HepG2 (cell line): ENCODE results near the gene IGSF21. TPM values are rescaled to one million over a fixed set of nuclear protein-coding genes. Genes with fewer than 3 reads are reported as not detected.

Experiments used
- ATAC-seq: fragments of 200-7000 bp; cut with Tn5 transposase; 3 replicates; pipeline ENCODE4 v1.9.1; 2020; ENCODE audit warnings: mild to moderate bottlenecking, moderate library complexity
- BruUV-seq: library from RNA; stranded (reverse); fragments of 400-500 nt; replicated peaks from 2 replicates; lab custom pipeline; 2021; lab: Mats Ljungman, UMichigan
- CTCF ChIA-PET: fragments of 300-600 bp; formaldehyde crosslinking; extraction: SDS; loops from one replicate; lab custom pipeline; 2021; ENCODE audit warnings: low total read pairs, inconsistent platforms, low intra/inter-chr PET ratio; lab: Yijun Ruan, JAX
- POLR2A ChIA-PET: fragments of 350-600 bp; sonication (Branson Sonifier 250); formaldehyde crosslinking; loops from one replicate; lab custom pipeline; 2020; ENCODE audit warnings: antibody characterized with exemption, inconsistent platforms; lab: Yijun Ruan, JAX
- DNase-seq: peaks from one replicate; pipeline ENCODE4 v3.0.0-alpha.2; 2015; ENCODE audit warnings: low spot score
- FAIRE-seq: peaks from 3 replicates; lab custom pipeline; 2011; peaks lifted over from hg19 to GRCh38; lab: Jason Lieb, UNC
- H2AFZ ChIP-seq: one replicate; pipeline ENCODE4 v1.6.1; 2011; ENCODE audit warnings: low read length, inconsistent platforms
- H3K27ac ChIP-seq: fragments of 300-600 bp; 3 replicates; pipeline ENCODE4 v1.8.0; 2011; ENCODE audit warnings: mixed run types, mild to moderate bottlenecking, mixed read lengths, low read length, inconsistent platforms; ENCODE audit not compliant: insufficient read depth; ENCODE audit errors: extremely low read length
- H3K27me3 ChIP-seq, 2 experiments: fragments of 200-600 bp in 1 of 2; 2 replicates in 1 of 2; 3 replicates in 1 of 2; pipeline versions ENCODE4 v1.6.0 to v1.8.0; 2011; ENCODE audit warnings: low read length in 2 of 2, mild to moderate bottlenecking in 2 of 2, moderate library complexity in 2 of 2, inconsistent platforms in 1 of 2; ENCODE audit not compliant: insufficient read depth in 2 of 2, control insufficient read depth in 1 of 2
- H3K36me3 ChIP-seq, 2 experiments: fragments of 200-600 bp in 1 of 2; replicated peaks in 1 of 2; 2 replicates in 1 of 2; 3 replicates in 1 of 2; pipeline versions ENCODE4 v1.5.1 to v1.8.0; 2011; ENCODE audit warnings: low read length in 2 of 2, inconsistent platforms in 1 of 2; ENCODE audit not compliant: insufficient read depth in 2 of 2, control insufficient read depth in 1 of 2
- H3K4me1 ChIP-seq: 2 replicates; pipeline ENCODE4 v1.5.1; 2012; ENCODE audit warnings: low read length, inconsistent platforms; ENCODE audit not compliant: insufficient read depth
- H3K4me2 ChIP-seq: 2 replicates; pipeline ENCODE4 v1.6.0; 2011; ENCODE audit warnings: low read depth, low read length, inconsistent platforms
- H3K4me3 ChIP-seq, 3 experiments: fragments of 200-600 bp in 1 of 3; sonication (generic), shearing (Covaris generic) in 1 of 3; replicated peaks in 1 of 3; 2 replicates each; pipeline ENCODE4 v1.5.1; 2011 to 2016; ENCODE audit warnings: low read length in 3 of 3, inconsistent platforms in 2 of 3, low read depth in 2 of 3, mild to moderate bottlenecking in 2 of 3, control low read depth in 1 of 3, mixed read lengths in 1 of 3; ENCODE audit not compliant: insufficient read depth in 1 of 3
- H3K79me2 ChIP-seq: one replicate; pipeline ENCODE4 v1.6.1; 2011; ENCODE audit warnings: low read length, inconsistent platforms; ENCODE audit not compliant: insufficient read depth
- H3K9ac ChIP-seq: 2 replicates; pipeline ENCODE4 v1.6.0; 2011; ENCODE audit warnings: mild to moderate bottlenecking, low read depth, low read length, inconsistent platforms; ENCODE audit not compliant: insufficient read depth
- H3K9me3 ChIP-seq: 2 replicates; pipeline ENCODE4 v1.5.1; 2012; ENCODE audit warnings: mild to moderate bottlenecking, low read length
- H4K20me1 ChIP-seq: 2 replicates; pipeline ENCODE4 v1.6.0; 2011; ENCODE audit warnings: inconsistent platforms, mild to moderate bottlenecking, low read length, moderate library complexity; ENCODE audit not compliant: insufficient read depth
- ATAD3A ChIP-seq: sonication (generic); formaldehyde crosslinking; IDR thresholded peaks from 2 replicates; pipeline ENCODE4 v1.4.0; 2020; ENCODE audit warnings: missing genetic modification reagents
- MAZ ChIP-seq, 2 experiments: sonication (generic) in 1 of 2; formaldehyde crosslinking in 1 of 2; IDR thresholded peaks; 2 replicates each; pipeline versions ENCODE4 v1.5.0 to v1.6.1; 2012 to 2020; ENCODE audit warnings: low read depth in 2 of 2, mild to moderate bottlenecking in 2 of 2, borderline replicate concordance in 1 of 2, improper control_type of control experiment in 1 of 2, low read length in 1 of 2, missing genetic modification reagents in 1 of 2, moderate library complexity in 1 of 2
- NFIC ChIP-seq: IDR thresholded peaks from 2 replicates; pipeline ENCODE4 v1.6.1; 2012; ENCODE audit warnings: mild to moderate bottlenecking, low read length, inconsistent platforms
- NFYB ChIP-seq: sonication (generic); formaldehyde crosslinking; IDR thresholded peaks from 2 replicates; pipeline ENCODE4 v1.4.0; 2020; ENCODE audit warnings: missing genetic modification reagents
- NRL ChIP-seq: sonication (generic); formaldehyde crosslinking; IDR thresholded peaks from 2 replicates; pipeline ENCODE4 v1.5.0; 2020; ENCODE audit warnings: missing genetic modification reagents, mild to moderate bottlenecking, moderate library complexity, borderline replicate concordance
- TEAD2 ChIP-seq: sonication (generic); formaldehyde crosslinking; IDR thresholded peaks from 2 replicates; pipeline ENCODE4 v1.9.0; 2021; ENCODE audit warnings: missing genetic modification reagents
- THAP7 ChIP-seq: sonication (generic); formaldehyde crosslinking; IDR thresholded peaks from 2 replicates; pipeline ENCODE4 v1.8.1; 2023; ENCODE audit warnings: mild to moderate bottlenecking, missing genetic modification reagents
- ZEB1 ChIP-seq: IDR thresholded peaks from 2 replicates; pipeline ENCODE4 v1.6.1; 2012; ENCODE audit warnings: mild to moderate bottlenecking, low read depth, inconsistent platforms; ENCODE audit not compliant: insufficient replicate concordance
- ZNF33A ChIP-seq: sonication (generic); formaldehyde crosslinking; IDR thresholded peaks from 2 replicates; pipeline ENCODE4 v1.5.1; 2020; ENCODE audit warnings: missing genetic modification reagents, mild to moderate bottlenecking, moderate library complexity, borderline replicate concordance
- ZNF576 ChIP-seq: sonication (generic); formaldehyde crosslinking; IDR thresholded peaks from 2 replicates; pipeline ENCODE4 v1.4.0; 2020; ENCODE audit warnings: mild to moderate bottlenecking, missing genetic modification reagents
- ZNF768 ChIP-seq: sonication (generic); formaldehyde crosslinking; IDR thresholded peaks from 2 replicates; pipeline ENCODE4 v1.4.0; 2020; ENCODE audit warnings: missing genetic modification reagents
- ZNF83 ChIP-seq: sonication (generic); formaldehyde crosslinking; IDR thresholded peaks from 2 replicates; pipeline ENCODE4 v1.4.0; 2020; ENCODE audit warnings: missing genetic modification reagents, mild to moderate bottlenecking, borderline replicate concordance
- WGBS: methylation state at CpG from one replicate; pipeline ENCODE4 v1.1.6; 2017; ENCODE audit warnings: low lambda C conversion rate; 5-methylcytosine and 5-hydroxymethylcytosine counted together
- in situ Hi-C: cut with HindIII; loops from 2 replicates; pipeline ENCODE4 v1.10.0; 2017; ENCODE audit warnings: low pct_unique_long_range_greater_than_20kb; ENCODE audit not compliant: extremely low pct_ligation_motif_present
- intact Hi-C: fragments of 100-400 bp; cut with micrococcal nuclease; formaldehyde crosslinking; loops from one replicate; pipeline ENCODE4 v1.10.0; 2022; ENCODE audit not compliant: unreplicated experiment
- polyA plus RNA-seq, 8 experiments: library from polyadenylated mRNA; depleted of rRNA in 3 of 8; stranded (reverse) in 7 of 8; unstranded in 1 of 8; fragments of >200 nt; fragmentation: Illumina TruSeq in 4 of 8; extraction: Trizol in 4 of 8; gene quantifications; 2 replicates each; pipeline versions ENCODE4 v1.2.1 to v1.2.3, GENCODE V29; 2011 to 2016; ENCODE audit warnings: low read depth in 4 of 8, missing spikeins in 1 of 8, mixed read lengths in 1 of 8; ENCODE audit not compliant: insufficient read depth in 1 of 8
- total RNA-seq, 5 experiments: library from RNA; depleted of rRNA; stranded (reverse); fragments of >200 nt; fragmentation: Illumina TruSeq; extraction: Trizol; gene quantifications; 2 replicates each; pipeline ENCODE4 v1.2.3, GENCODE V29; 2016; ENCODE audit warnings: low read depth in 1 of 5
- TF ChIP-seq, protein P1 (sequence below): sonication (generic); formaldehyde crosslinking; conservative IDR thresholded peaks from 2 replicates; pipeline ENCODE4 v1.4.0; 2020; ENCODE audit warnings: mild to moderate bottlenecking, missing genetic modification reagents, moderate library complexity
- TF ChIP-seq, protein P2 (sequence below): IDR thresholded peaks from 2 replicates; pipeline ENCODE4 v1.6.1; 2016; ENCODE audit warnings: missing genetic modification reagents, missing compliant biosample characterization

IGSF21 gene
- total and polyA plus RNA-seq, 2 of the 13 experiments (the other 11 are each of a cell fraction or from before 2014, with no cell fraction given), result not detected

GRCh38 chr1:18293291-18293690, 185.7 kb downstream of the IGSF21 start (continued):
- TF ChIP-seq ATAD3A (no peak), TEAD2 (CRISPR knock-in tag) (no peak), ZEB1 (no peak), ZNF33A (no peak), ZNF83 (CRISPR knock-in tag) (no peak)
- TF ChIP-seq, protein P1, sequence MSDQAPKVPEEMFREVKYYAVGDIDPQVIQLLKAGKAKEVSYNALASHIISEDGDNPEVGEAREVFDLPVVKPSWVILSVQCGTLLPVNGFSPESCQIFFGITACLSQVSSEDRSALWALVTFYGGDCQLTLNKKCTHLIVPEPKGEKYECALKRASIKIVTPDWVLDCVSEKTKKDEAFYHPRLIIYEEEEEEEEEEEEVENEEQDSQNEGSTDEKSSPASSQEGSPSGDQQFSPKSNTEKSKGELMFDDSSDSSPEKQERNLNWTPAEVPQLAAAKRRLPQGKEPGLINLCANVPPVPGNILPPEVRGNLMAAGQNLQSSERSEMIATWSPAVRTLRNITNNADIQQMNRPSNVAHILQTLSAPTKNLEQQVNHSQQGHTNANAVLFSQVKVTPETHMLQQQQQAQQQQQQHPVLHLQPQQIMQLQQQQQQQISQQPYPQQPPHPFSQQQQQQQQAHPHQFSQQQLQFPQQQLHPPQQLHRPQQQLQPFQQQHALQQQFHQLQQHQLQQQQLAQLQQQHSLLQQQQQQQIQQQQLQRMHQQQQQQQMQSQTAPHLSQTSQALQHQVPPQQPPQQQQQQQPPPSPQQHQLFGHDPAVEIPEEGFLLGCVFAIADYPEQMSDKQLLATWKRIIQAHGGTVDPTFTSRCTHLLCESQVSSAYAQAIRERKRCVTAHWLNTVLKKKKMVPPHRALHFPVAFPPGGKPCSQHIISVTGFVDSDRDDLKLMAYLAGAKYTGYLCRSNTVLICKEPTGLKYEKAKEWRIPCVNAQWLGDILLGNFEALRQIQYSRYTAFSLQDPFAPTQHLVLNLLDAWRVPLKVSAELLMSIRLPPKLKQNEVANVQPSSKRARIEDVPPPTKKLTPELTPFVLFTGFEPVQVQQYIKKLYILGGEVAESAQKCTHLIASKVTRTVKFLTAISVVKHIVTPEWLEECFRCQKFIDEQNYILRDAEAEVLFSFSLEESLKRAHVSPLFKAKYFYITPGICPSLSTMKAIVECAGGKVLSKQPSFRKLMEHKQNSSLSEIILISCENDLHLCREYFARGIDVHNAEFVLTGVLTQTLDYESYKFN (CRISPR knock-in tag), result no peak

- 49% methylated on average over 14 of the region's 16 CpGs for WGBS
- BruUV-seq, result no TSS peak
- intact Hi-C loops (loop anchor here (5.0 kb wide), 2 partner anchors 178 to 238 kb away; no protein-coding TSS in a partner anchor), in situ Hi-C loops (no loop called here)
- ChIA-PET CTCF (no interaction called here), POLR2A (no interaction called here)
- H3K4me3 ChIP-seq, result no peak overlapping the region
- no peaks in the 10 kb centered on the region for H3K36me3 ChIP-seq
- H3K4me2 ChIP-seq, result no peak overlapping the region
- no peak for TF ChIP-seq THAP7 (CRISPR knock-in tag)
- TF ChIP-seq ZNF768 (CRISPR knock-in tag), result peak; percentile 87
- TF ChIP-seq MAZ (IDR thresholded peaks at IDR 0.05; ENCODE audit: borderline replicate concordance, low read depth, low read length), result no peak
- no peak for TF ChIP-seq MAZ (CRISPR knock-in tag; IDR thresholded peaks at IDR 0.05; ENCODE audit: low read depth)
- TF ChIP-seq, protein P2, sequence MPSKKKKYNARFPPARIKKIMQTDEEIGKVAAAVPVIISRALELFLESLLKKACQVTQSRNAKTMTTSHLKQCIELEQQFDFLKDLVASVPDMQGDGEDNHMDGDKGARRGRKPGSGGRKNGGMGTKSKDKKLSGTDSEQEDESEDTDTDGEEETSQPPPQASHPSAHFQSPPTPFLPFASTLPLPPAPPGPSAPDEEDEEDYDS (CRISPR knock-in tag), result no peak
- TF ChIP-seq NRL (CRISPR knock-in tag), result no peak
- no peak for TF ChIP-seq ZNF576 (CRISPR knock-in tag)
- TF ChIP-seq NFYB (CRISPR knock-in tag), result no peak
- TF ChIP-seq NFIC, result no peak
- peaks cover 0 to 9% of the 10 kb centered on the region in 2 experiments; a peak in 2 of 5 replicates for H3K27me3 ChIP-seq
- DNase-seq (no peak), ATAC-seq (no peak), FAIRE-seq (no peak)
- H3K27ac ChIP-seq, result no peak overlapping the region
- H3K9ac ChIP-seq, result no peak overlapping the region
- H4K20me1 ChIP-seq, result no peaks in the 10 kb centered on the region
- no peaks in the 10 kb centered on the region for H3K79me2 ChIP-seq
- no peaks in the 10 kb centered on the region for H3K4me1 ChIP-seq
- H2AFZ ChIP-seq, result no peak overlapping the region
- H3K9me3 ChIP-seq, result no peaks in the 10 kb centered on the region
Observed at GRCh38 chr1:18294437-18295176, 187.0 kb downstream of the IGSF21 start.
